ENCODE results near the gene STRAP. TPM values are rescaled to one million over a fixed set of nuclear protein-coding genes. Genes with fewer than 3 reads are reported as not detected.

STRAP gene
- total and polyA plus RNA-seq, 9 of the 15 experiments (the other 6 are each of a cell fraction or from before 2014, with no cell fraction given), result 58.5 to 134 (median 89.5) TPM

DNA sequence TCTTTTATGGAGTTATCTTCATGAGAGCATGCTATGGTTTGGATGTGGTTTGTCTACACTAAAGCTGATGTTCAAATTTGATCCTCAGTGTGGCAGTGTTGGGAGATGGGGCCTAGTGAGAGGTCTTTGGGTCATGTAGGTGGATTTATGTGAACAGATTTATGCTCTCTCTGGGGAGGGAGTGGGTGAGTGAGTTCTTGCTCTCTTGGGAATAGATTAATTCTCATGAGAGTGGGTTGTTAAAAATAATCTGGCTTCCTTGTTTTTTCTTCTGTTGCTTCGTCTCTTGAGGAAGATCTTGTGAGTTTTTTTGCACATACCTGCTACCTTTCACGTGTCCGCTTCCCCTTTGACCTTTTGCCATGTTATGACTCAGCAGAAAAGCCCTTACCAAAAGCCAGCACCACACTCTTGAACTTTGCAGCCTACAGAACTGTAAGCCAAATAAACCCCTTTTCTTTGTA lies 49.4 kb downstream of the STRAP start (continued):
- no peak for TF ChIP-seq ZNF407 (IDR thresholded peaks at IDR 0.05; ENCODE audit: low read depth)
- no peak for TF ChIP-seq CREM (IDR thresholded peaks at IDR 0.05; ENCODE audit: low read depth)
- TF ChIP-seq CBFB (CRISPR knock-in tag; IDR thresholded peaks at IDR 0.05), result no peak
- no peak for TF ChIP-seq ZNF124 (CRISPR knock-in tag; IDR thresholded peaks at IDR 0.05)
- no peak for TF ChIP-seq ZFP1 (CRISPR knock-in tag; IDR thresholded peaks at IDR 0.05)
- TF ChIP-seq ZNF121 (CRISPR knock-in tag; conservative IDR thresholded peaks at IDR 0.05), result no peak
- no peak for TF ChIP-seq USF1 (CRISPR knock-in tag; IDR thresholded peaks at IDR 0.05)
- no peak for TF ChIP-seq SRSF7 (optimal IDR thresholded peaks at IDR 0.05; ENCODE audit: low read depth, low read length)
- no peak for TF ChIP-seq NONO (IDR thresholded peaks at IDR 0.05; ENCODE audit: low read depth in 2 of 2, low read length in 1 of 2)
- TF ChIP-seq ZNF224 (CRISPR knock-in tag; IDR thresholded peaks at IDR 0.05), result no peak
- TF ChIP-seq, protein P1, sequence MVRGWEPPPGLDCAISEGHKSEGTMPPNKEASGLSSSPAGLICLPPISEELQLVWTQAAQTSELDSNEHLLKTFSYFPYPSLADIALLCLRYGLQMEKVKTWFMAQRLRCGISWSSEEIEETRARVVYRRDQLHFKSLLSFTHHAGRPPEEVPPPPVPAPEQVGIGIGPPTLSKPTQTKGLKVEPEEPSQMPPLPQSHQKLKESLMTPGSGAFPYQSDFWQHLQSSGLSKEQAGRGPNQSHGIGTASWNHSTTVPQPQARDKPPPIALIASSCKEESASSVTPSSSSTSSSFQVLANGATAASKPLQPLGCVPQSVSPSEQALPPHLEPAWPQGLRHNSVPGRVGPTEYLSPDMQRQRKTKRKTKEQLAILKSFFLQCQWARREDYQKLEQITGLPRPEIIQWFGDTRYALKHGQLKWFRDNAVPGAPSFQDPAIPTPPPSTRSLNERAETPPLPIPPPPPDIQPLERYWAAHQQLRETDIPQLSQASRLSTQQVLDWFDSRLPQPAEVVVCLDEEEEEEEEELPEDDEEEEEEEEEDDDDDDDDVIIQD (CRISPR knock-in tag; IDR thresholded peaks at IDR 0.05), result no peak
- TF ChIP-seq GABPB1 (CRISPR knock-in tag; IDR thresholded peaks at IDR 0.05), result no peak
- TF ChIP-seq ZNF347 (CRISPR knock-in tag; IDR thresholded peaks at IDR 0.05; ENCODE audit: low read depth), result no peak
- TF ChIP-seq ATF3 (IDR thresholded peaks at IDR 0.05), result no peak
- no peak for TF ChIP-seq ATF3 (CRISPR knock-in tag; conservative IDR thresholded peaks at IDR 0.05)
- no peak for TF ChIP-seq ZNF23 (CRISPR knock-in tag; IDR thresholded peaks at IDR 0.05)
- no peak for TF ChIP-seq FUS (optimal IDR thresholded peaks at IDR 0.05; ENCODE audit: low read depth, low read length)
- TF ChIP-seq MTA2 (IDR thresholded peaks at IDR 0.05; ENCODE audit: low read depth), result no peak
- no peak for TF ChIP-seq SMARCC2 (IDR thresholded peaks at IDR 0.05; ENCODE audit: low read depth)
- no peak for TF ChIP-seq ZFPM2 (CRISPR knock-in tag; IDR thresholded peaks at IDR 0.05)
